HG03521 (cell line): ENCODE results near the gene DKK1.

Experiments
- ATAC-seq: cut with Tn5 transposase; IDR thresholded peaks from one replicate; pipeline ENCODE4 v1.9.1; 2021; ENCODE audit warnings: mild to moderate bottlenecking, moderate library complexity; ENCODE audit not compliant: unreplicated experiment

DKK1 gene

GRCh38 chr10:52313933-52314821, at the start of gene DKK1:
TSS of gene DKK1 (plus strand) at chr10:52314281. CDS start at chr10:52314435, 154 bp downstream.
- ATAC-seq = no peak

GRCh38 chr10:52265131-52265926, 48.8 kb upstream of the DKK1 start:
- no peak for ATAC-seq

- ATAC-seq = no peak
These were observed 47.2 kb upstream of the DKK1 start for GRCh38 chr10:52266858-52267257.

GRCh38 chr10:52268790-52269189, 45.3 kb upstream of the DKK1 start:
- ATAC-seq = no peak

- ATAC-seq = no peak
These were observed 44.8 kb upstream of the DKK1 start for GRCh38 chr10:52269233-52269632.

- no peak for ATAC-seq
These were observed 37.9 kb upstream of the DKK1 start for GRCh38 chr10:52276163-52276562.

GRCh38 chr10:52276986-52277385, 37.1 kb upstream of the DKK1 start:
- no peak for ATAC-seq

GRCh38 chr10:52279546-52279945, 34.5 kb upstream of the DKK1 start:
- no peak for ATAC-seq

GRCh38 chr10:52280051-52280450, 34.0 kb upstream of the DKK1 start:
- ATAC-seq = no peak

GRCh38 chr10:52283174-52283573, 30.9 kb upstream of the DKK1 start:
- no peak for ATAC-seq

GRCh38 chr10:52284416-52285013, 29.6 kb upstream of the DKK1 start:
- ATAC-seq = no peak

GRCh38 chr10:52287866-52288265, 26.2 kb upstream of the DKK1 start:
- no peak for ATAC-seq

GRCh38 chr10:52297747-52298146, 16.3 kb upstream of the DKK1 start:
- ATAC-seq = no peak

GRCh38 chr10:52300599-52301277, 13.3 kb upstream of the DKK1 start:
- ATAC-seq = no peak

- peak; percentile 92 for ATAC-seq
These were observed 5.6 kb upstream of the DKK1 start for GRCh38 chr10:52308251-52309031.

GRCh38 chr10:52312942-52313255, 1.2 kb upstream of the DKK1 start:
- no peak for ATAC-seq

- no peak for ATAC-seq
These were observed 687 bp upstream of the DKK1 start for GRCh38 chr10:52313256-52313932.

GRCh38 chr10:52314822-52315552, 906 bp downstream of the DKK1 start:
- no peak for ATAC-seq

GRCh38 chr10:52316001-52316400, 1.9 kb downstream of the DKK1 start:
- ATAC-seq = no peak
